MCF 10A (cell line): ENCODE measurements around the gene RFC2. TPM values are rescaled to one million over a fixed set of nuclear protein-coding genes. Genes with fewer than 3 reads are reported as not detected.

Source experiments
- BruUV-seq: library from RNA; stranded (reverse); fragments of 400-500 nt; replicated peaks from 2 replicates; lab custom pipeline; 2021; lab: Mats Ljungman, UMichigan
- CTCF ChIA-PET: fragments of 300-600 bp; sonication (Branson Sonifier 250); formaldehyde crosslinking; extraction: SDS; loops from one replicate; lab custom pipeline; 2021; ENCODE audit warnings: antibody characterized with exemption, inconsistent platforms; lab: Yijun Ruan, JAX
- POLR2A ChIA-PET: fragments of 300-600, 350-650 bp; sonication (Branson Sonifier 250); formaldehyde crosslinking; extraction: SDS; loops from one replicate; lab custom pipeline; 2020; ENCODE audit warnings: antibody characterized with exemption, inconsistent platforms; lab: Yijun Ruan, JAX
- DNase-seq: peaks from one replicate; pipeline ENCODE4 v3.0.0-alpha.2; 2018; ENCODE audit not compliant: unreplicated experiment
- H3K27ac Mint-ChIP-seq: one replicate; pipeline ENCODE4 v1.8.0; 2022; ENCODE audit warnings: mild to moderate bottlenecking, low read depth, mixed read lengths; ENCODE audit not compliant: unreplicated experiment
- H3K27me3 Mint-ChIP-seq: one replicate; pipeline ENCODE4 v1.8.0; 2022; ENCODE audit warnings: mixed read lengths; ENCODE audit not compliant: insufficient read depth, unreplicated experiment
- H3K36me3 Mint-ChIP-seq: one replicate; pipeline ENCODE4 v1.8.0; 2022; ENCODE audit warnings: mild to moderate bottlenecking, moderate library complexity, mixed read lengths; ENCODE audit not compliant: insufficient read depth, unreplicated experiment
- H3K4me1 Mint-ChIP-seq: one replicate; pipeline ENCODE4 v1.8.0; 2022; ENCODE audit warnings: mixed read lengths; ENCODE audit not compliant: insufficient read depth, unreplicated experiment
- H3K4me3 Mint-ChIP-seq: one replicate; pipeline ENCODE4 v1.8.0; 2022; ENCODE audit warnings: mild to moderate bottlenecking, moderate library complexity, mixed read lengths; ENCODE audit not compliant: unreplicated experiment
- H3K9me3 Mint-ChIP-seq: one replicate; pipeline ENCODE4 v1.8.0; 2022; ENCODE audit warnings: mixed read lengths; ENCODE audit not compliant: unreplicated experiment
- CTCF ChIP-seq: fragments of 200-600 bp; IDR thresholded peaks from one replicate; pipeline ENCODE4 v1.8.0; 2022; ENCODE audit warnings: antibody characterized with exemption, mild to moderate bottlenecking; ENCODE audit not compliant: unreplicated experiment
- intact Hi-C: fragments of 100-400 bp; cut with micrococcal nuclease; formaldehyde crosslinking; loops from 2 replicates; pipeline ENCODE4 v1.14.1; 2022
- total RNA-seq: library from RNA; stranded (reverse); gene quantifications from 2 replicates; pipeline ENCODE4 v1.2.3, GENCODE V29; 2022

The RFC2 gene
- total RNA-seq, 1 experiment from 2014 or later, result 35.0 TPM

GRCh38 chr7:74224511-74224832, 29.7 kb downstream of the RFC2 start:
- H3K36me3 Mint-ChIP-seq, result no peaks in the 10 kb centered on the region
- intact Hi-C loops, result no loop called here
- TF ChIP-seq CTCF, result no peak
- H3K4me3 Mint-ChIP-seq, result no peak overlapping the region
- POLR2A ChIA-PET, result interaction anchor here (1.0 kb wide), 1 partner anchor 28 kb away, joined by 3 read pairs; no protein-coding TSS in a partner anchor
- H3K9me3 Mint-ChIP-seq, result no peaks in the 10 kb centered on the region
- no peak overlapping the region for H3K27ac Mint-ChIP-seq
- no TSS peak for BruUV-seq
- no peaks in the 10 kb centered on the region for H3K27me3 Mint-ChIP-seq
- DNase-seq, result no peak
- CTCF ChIA-PET, result interaction anchor here (0.6 to 2.7 kb wide), 5 partner anchors 18 to 201 kb away, joined by 3 to 10 read pairs (median 4); no protein-coding TSS in a partner anchor
- no peaks in the 10 kb centered on the region for H3K4me1 Mint-ChIP-seq

- TF ChIP-seq CTCF, result no peak
- no peaks in the 10 kb centered on the region for H3K4me1 Mint-ChIP-seq
- no peak overlapping the region for H3K27ac Mint-ChIP-seq
- ChIA-PET CTCF (interaction anchor here (0.6 to 2.7 kb wide), 5 partner anchors 8 to 190 kb away, joined by 3 to 10 read pairs (median 4); no protein-coding TSS in a partner anchor), POLR2A (interaction anchor here (1.0 kb wide), 1 partner anchor 29 kb away, joined by 3 read pairs; no protein-coding TSS in a partner anchor)
- BruUV-seq, result no TSS peak
- H3K27me3 Mint-ChIP-seq, result no peaks in the 10 kb centered on the region
- no peaks in the 10 kb centered on the region for H3K9me3 Mint-ChIP-seq
- no peaks in the 10 kb centered on the region for H3K36me3 Mint-ChIP-seq
- no peak overlapping the region for H3K4me3 Mint-ChIP-seq
- intact Hi-C loops, result no loop called here
- DNase-seq, result no peak
Observed at GRCh38 chr7:74223711-74224510, 30.3 kb downstream of the RFC2 start.

GRCh38 chr7:74222851-74223710, 31.1 kb downstream of the RFC2 start:
- DNase-seq, result no peak
- no TSS peak for BruUV-seq
- Mint-ChIP-seq H3K27me3 (no peaks in the 10 kb centered on the region), H3K4me3 (no peak overlapping the region), H3K36me3 (no peaks in the 10 kb centered on the region), H3K27ac (no peak overlapping the region), H3K9me3 (no peaks in the 10 kb centered on the region), H3K4me1 (no peaks in the 10 kb centered on the region)
- intact Hi-C loops, result no loop called here
- POLR2A ChIA-PET, result interaction anchor here (0.6 to 1.0 kb wide), 2 partner anchors 30 to 90 kb away, joined by 3 read pairs; no protein-coding TSS in a partner anchor
- TF ChIP-seq CTCF, result no peak
- CTCF ChIA-PET, result interaction anchor here (1.2 to 2.7 kb wide), 3 partner anchors 9 to 178 kb away, joined by 3 to 10 read pairs (median 9); no protein-coding TSS in a partner anchor

- H3K27ac Mint-ChIP-seq, result no peak overlapping the region
Observed at GRCh38 chr7:74221713-74222112, 32.5 kb downstream of the RFC2 start.

More at GRCh38 chr7:74221713-74222112, 32.5 kb downstream of the RFC2 start:
- no peaks in the 10 kb centered on the region for H3K36me3 Mint-ChIP-seq
- intact Hi-C loops, result no loop called here
- TF ChIP-seq CTCF, result no peak
- BruUV-seq, result no TSS peak
- DNase-seq, result no peak
- no peaks in the 10 kb centered on the region for H3K4me1 Mint-ChIP-seq
- ChIA-PET POLR2A (interaction anchor here (0.8 kb wide), 1 partner anchor 152 kb away, joined by 3 read pairs; no protein-coding TSS in a partner anchor), CTCF (no interaction called here)
- H3K27me3 Mint-ChIP-seq, result no peaks in the 10 kb centered on the region
- H3K4me3 Mint-ChIP-seq, result no peak overlapping the region
- H3K9me3 Mint-ChIP-seq, result no peaks in the 10 kb centered on the region
